Hepatocyte (in vitro differentiated cells): ENCODE measurements around the gene ARMC3.

Experiments used
- EZH2phosphoT487 ChIP-seq: fragments of 200-600 bp; sonication (generic); IDR thresholded peaks from one replicate; pipeline ENCODE4 v1.6.1; 2018; ENCODE audit warnings: antibody characterized with exemption, mild to moderate bottlenecking, low read depth, moderate library complexity; ENCODE audit not compliant: unreplicated experiment, severe bottlenecking
- TF ChIP-seq, protein P1 (sequence below): fragments of 200-600 bp; sonication (generic); IDR thresholded peaks from 2 replicates; pipeline ENCODE4 v1.5.1; 2016; ENCODE audit warnings: antibody characterized with exemption, mild to moderate bottlenecking; ENCODE audit not compliant: poor library complexity

- TF ChIP-seq EZH2phosphoT487: no peak
- TF ChIP-seq, protein P1, sequence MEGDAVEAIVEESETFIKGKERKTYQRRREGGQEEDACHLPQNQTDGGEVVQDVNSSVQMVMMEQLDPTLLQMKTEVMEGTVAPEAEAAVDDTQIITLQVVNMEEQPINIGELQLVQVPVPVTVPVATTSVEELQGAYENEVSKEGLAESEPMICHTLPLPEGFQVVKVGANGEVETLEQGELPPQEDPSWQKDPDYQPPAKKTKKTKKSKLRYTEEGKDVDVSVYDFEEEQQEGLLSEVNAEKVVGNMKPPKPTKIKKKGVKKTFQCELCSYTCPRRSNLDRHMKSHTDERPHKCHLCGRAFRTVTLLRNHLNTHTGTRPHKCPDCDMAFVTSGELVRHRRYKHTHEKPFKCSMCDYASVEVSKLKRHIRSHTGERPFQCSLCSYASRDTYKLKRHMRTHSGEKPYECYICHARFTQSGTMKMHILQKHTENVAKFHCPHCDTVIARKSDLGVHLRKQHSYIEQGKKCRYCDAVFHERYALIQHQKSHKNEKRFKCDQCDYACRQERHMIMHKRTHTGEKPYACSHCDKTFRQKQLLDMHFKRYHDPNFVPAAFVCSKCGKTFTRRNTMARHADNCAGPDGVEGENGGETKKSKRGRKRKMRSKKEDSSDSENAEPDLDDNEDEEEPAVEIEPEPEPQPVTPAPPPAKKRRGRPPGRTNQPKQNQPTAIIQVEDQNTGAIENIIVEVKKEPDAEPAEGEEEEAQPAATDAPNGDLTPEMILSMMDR: no peak
Observed at GRCh38 chr10:23038172-23038571, 110.3 kb downstream of the ARMC3 start.
